ENCODE measurements around the gene HHIPL1. TPM values are rescaled to one million over a fixed set of nuclear protein-coding genes. Genes with fewer than 3 reads are reported as not detected.

The HHIPL1 gene
- total and polyA plus RNA-seq, 2 of the 8 experiments (the other 6 are each of a cell fraction or from before 2014, with no cell fraction given): 1.5 to 2.6 TPM

GRCh38 chr14:99602054-99602787, 42.7 kb upstream of the HHIPL1 start (continued):
- no peak for TF ChIP-seq CHD7 (IDR thresholded peaks at IDR 0.05; ENCODE audit: insufficient replicate concordance, low read length)
- TF ChIP-seq PHF8 (conservative IDR thresholded peaks at IDR 0.05; ENCODE audit: low read depth, low read length): no peak
- no peak for TF ChIP-seq SRF (IDR thresholded peaks at IDR 0.05; ENCODE audit: low read depth, low read length)
- TF ChIP-seq POU5F1 (IDR thresholded peaks at IDR 0.05; ENCODE audit: low read depth, low read length): no peak

All from H1 (cell line).